HPDE6-E6E7 (cell line): ENCODE results near the gene MGAT3.
A peak's percentile ranks its signal among the peaks of the same experiment; 100 is the strongest.

ENCODE experiments used
- DNase-seq: peaks from one replicate; pipeline ENCODE4 v3.0.0; 2011; ENCODE audit warnings: missing footprints; ENCODE audit errors: extremely low spot score

MGAT3 gene

DNA sequence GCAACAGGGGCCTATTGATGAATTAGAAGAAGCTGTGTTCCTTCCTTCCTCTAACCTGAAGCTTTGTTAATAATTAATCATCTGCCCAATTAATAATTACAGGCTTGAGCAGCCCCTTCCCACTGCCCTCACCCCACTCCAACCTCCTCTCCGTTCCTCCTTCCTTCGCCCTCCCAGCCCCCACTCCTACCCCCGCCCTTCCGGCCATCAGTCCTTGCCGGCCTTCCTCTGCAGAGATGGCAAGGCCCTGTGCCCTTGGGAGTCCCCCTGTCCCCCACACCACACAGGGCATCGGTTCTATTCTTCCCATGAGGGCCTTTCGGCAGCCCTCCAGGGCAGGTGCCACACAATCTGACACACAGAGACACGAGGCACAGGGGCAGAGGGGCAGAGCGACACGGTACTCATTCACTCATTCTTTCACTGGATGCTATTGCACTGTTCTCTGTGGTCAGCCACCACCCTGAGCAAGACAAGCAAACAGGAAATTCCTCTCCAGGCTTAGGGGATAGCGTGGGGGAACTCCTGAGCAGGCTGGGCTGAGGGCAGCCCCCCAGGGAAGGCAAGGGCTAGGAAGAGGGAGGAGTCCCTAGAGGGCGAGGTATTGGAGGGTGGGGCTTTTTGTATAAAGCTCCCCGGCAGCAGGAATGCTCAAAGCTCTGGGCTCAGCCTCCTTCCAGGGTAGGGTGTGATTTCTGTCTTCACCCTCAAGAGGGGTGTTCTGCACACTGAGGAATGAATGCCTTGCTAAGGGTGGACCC, 14.7 kb downstream of the MGAT3 start:
- peak; percentile 21 for DNase-seq

DNA sequence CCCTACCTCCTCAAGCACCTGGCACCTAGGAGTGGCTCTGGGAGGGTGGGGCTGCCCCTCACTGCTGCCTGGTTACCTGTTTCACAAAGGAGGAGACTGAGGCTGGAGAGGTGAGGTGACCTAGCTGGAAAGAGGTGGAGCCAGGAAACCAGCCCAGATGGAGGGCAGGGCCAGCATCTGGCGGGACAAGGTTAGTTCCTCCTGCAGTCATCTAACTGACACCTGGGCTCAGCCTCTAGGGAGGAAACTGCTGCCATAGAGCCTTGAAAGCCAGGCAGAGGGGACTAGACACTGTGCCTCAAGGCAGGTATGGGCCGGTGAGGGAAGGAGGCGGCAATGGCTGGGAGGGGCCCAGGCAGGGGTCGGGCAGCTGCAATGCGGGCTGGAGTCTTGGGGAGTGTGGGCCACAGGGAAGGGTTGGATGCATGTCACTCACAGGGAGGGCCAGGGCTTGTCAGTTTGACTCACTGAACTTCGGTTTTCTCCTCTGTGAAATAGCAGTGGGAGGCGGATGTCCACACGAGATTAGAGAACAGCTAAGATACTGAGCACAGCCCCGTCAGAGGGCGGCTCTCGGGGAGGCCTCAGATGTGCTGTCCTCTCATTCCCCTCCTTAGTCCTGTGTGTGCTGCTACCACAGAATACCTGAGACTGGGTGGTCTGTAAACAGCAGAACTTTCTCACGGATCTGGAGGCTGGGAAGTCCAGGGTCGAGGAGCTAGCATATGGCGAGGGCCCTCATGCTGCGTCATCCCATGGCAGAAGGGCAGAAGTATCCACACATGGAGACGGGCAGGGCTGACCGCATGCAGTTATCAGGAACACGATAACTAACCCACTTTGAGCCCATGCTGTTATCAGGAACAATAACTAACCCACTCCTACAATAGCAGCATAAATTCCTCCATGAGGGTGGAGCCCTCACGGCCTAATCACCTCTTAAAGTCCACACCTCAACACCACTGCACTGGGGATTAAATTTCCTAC, 16.1 kb downstream of the MGAT3 start:
- DNase-seq: no peak

DNA sequence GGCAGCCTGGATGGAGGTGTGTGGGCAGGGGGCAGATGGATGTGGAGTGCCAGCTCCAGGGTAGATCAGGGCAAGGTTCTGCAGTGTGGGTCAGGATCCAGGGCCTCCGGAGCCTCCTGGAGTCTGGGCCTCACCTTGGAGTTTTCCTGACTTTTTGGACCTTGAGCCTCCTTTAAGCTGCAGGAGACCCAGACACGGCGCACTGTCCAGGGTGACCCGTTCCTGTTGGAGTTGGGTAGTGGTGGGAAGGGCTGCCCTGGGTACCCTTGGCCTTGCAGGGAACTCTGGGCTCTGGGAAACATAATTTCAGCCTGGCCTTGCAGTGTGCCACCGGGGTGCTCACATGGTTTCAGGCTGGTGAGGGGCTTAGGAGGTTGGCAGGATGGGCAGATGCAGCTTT, 17.0 kb downstream of the MGAT3 start:
- no peak for DNase-seq

DNA sequence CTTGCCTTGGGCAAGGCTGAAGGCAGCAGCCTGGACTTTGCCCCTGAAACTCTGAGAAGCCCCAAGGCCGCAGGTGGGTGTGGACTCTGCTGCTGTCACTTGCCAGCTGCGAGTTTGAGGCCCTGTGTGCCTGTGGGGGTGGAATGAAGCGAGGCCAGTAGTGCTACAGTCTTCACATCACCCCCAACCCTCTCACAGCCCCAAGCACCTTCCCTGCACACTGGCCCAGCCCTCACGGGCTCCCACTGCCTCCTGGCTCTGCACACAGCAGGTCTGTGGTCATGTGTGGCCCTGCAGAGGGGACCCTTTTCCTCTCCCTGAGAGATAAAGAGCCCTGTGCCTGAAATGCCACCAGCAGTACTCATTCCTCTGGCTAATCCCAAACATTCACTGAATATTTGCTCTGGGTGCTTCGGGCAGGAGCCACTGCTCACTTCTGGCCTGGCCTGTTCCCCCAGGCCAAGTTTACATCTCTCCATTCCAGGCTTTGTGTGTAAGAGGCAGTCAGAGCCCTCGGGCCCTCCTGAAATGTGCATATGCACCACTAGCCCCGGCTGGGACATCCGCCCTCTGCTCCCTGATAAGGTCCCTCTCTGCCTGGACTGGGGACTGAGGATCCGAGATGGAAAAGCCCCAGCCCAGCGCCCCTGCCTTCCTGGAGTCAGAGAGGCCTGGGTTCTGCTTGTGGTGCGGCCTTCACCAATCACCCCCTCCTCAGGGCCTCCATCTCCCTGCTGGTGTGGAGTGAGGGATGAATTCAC, 17.7 kb downstream of the MGAT3 start:
- DNase-seq: no peak

DNA sequence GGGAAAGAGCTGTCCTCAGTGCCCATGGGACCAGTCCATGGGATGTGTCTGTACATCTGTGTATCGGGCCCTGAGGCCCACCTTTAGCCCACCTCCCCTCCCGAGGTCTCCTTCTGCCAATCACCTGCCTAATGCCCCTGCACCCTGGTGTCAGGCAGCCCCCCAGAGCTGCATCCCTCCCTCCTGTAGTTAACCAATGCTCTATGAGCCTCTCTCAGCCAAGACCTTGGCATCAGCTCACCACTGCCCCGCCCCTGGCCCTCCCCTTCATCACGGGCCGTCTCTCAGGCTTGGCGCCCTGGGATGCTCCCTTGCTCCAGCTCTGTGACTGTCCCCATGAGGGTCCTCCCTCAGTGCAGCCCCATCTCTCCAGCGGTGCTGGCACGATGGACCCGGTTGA, 18.5 kb downstream of the MGAT3 start:
- DNase-seq: no peak

DNA sequence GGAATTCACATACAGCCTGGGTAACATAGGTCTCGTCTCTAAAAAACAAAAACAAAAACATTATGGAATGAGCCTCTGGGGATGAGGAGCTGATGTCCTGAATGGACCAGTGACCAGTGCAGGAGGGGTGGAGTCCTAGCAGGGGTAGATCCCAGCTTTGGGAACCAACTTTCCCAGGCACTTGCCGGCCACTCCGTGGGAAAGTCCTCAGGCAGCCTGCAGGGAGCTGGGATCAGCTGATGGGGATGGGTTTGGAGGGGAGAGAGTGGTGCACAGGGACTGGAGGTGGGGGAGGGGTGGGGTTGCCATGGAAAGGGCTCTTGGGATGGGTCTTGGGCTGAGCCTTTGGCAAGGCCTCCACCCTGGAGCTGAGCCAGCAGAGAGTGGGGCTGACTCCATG, 19.1 kb downstream of the MGAT3 start:
- DNase-seq: no peak

DNA sequence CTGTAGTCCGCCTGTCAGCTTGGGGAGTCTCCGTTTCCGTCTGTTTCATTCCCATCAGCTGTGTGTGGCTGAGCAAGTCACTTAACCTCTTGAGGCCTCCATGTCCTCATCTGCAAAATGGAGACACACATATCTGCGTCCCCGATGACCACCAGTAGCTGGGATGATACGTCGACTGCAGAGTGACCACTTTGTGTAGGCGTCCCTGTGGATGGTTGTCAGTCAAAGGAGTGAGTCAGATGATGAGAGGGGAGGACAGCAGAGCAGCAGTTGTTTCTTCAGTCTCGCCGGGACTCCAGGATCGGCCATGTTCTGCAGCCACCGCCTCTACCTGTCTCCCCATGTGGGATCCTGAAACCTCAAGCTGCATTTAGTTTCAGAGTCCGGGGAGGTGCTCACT, 19.9 kb downstream of the MGAT3 start:
- no peak for DNase-seq

DNA sequence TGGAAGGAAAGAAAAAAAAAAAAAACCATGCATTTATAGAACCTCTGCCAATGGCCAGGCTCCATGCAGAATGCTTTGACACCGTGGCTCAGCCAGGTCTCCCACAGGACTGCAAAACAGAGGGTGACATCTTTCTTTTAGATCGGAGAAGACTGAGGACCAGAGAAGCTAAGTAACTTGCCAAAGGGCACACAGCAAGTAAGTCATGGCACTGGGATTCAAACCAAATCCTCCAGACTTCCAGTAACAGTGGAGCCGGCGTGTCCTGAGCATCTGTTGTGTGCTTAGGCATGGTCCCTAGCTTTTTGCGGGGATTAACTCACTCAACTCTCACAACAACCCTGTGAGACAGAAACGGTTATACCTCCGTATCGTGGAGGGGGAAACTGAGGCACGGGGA, 20.7 kb downstream of the MGAT3 start:
- no peak for DNase-seq

DNA sequence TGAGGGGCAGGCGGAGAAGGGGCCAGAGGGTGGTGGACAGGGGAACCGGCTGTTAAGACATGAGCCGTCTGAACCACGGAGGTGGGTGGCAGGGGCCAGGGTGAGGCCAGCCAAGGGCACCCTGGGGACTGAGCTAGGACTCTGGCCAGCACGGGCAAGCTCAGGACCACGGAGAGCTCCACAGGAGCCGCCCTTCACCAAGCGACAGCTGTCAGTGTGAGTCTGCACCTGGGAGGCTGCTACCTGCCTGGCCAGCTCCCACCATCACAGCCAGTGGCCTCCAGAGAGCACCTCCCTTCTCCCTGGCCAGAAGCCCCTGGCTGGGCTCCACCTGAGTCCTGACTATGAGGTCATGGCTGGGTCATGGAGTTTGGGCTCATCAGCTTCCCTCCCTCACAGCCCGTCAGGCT, 21.6 kb downstream of the MGAT3 start:
- peak; percentile 42 for DNase-seq

DNA sequence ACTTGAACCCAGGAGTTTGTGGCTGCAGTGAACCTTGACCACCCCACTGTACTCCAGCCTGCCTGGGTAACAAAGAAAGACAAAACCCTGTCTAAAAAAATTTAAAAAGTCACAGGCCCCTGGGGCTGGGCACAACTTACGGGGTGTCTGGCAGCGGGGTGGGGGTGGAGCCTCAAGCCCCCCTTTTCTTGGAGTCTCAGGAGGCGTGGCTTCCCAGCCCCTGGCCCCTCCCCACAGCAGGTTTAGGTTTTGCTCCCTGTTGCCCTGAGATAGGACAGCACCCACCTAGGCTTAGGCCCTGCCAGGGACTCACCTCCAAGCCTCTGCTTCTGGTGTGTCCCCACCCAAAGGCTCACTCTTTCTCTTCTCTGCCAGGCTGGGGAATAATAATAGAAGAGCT, 22.4 kb downstream of the MGAT3 start:
- no peak for DNase-seq

DNA sequence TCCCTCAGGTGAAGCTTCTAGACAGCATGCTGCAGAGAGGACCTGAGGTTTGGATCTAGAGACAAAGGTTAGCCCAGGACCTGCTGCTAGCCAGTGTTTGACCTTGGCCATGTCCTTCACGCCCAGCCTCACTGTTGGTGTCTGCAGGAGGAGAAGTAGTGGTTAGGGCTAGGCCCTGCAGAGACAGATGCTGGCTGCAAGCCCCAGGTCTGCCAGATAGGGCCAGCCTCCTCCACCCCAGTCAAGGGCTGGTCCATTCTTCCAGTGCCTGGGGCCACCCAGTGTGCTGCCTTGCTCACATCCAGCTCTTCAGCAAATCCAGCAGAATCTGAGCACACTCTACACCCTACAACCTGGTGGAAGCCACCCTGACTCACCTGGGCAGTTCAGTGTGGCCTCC, 23.7 kb downstream of the MGAT3 start:
- DNase-seq: no peak

DNA sequence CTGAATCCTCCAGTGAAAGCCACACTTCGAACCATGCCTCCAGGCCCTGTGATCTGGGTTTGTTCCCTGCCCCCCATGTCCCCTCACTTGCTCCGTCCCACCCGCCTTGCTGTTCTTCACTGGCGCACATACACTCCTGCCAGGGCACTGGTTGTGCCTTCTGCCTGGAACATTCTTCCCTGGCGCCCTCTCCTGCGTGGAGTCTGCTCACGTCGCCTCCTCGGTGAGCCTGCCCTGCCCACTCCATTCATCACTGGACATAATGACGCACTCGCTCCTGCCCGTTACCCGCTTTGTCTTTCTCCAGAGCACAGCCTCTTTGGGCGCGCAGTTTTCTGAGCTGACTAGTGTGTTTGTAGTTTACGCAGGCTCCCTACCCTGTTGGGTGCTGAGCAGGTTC, 24.2 kb downstream of the MGAT3 start:
- no peak for DNase-seq

DNA sequence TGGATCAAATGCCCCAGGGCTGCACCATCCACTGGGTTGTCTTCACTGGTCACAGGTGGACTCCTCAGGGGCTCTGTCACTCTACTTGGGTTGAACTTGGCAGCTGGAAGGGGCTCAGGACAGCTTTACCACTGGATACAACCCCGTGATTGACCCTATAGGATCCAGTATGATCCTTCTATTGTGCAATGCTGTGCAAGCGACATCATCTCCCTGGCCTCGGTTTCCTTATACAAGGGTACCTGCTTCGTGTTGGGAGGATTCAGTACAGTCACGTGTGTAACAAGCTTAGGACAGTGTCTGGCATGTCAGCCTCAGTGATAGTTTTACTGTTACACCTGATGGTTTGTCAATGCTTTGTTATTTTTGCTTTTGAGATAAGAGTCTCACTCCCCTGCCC, 24.8 kb downstream of the MGAT3 start:
- no peak for DNase-seq

DNA sequence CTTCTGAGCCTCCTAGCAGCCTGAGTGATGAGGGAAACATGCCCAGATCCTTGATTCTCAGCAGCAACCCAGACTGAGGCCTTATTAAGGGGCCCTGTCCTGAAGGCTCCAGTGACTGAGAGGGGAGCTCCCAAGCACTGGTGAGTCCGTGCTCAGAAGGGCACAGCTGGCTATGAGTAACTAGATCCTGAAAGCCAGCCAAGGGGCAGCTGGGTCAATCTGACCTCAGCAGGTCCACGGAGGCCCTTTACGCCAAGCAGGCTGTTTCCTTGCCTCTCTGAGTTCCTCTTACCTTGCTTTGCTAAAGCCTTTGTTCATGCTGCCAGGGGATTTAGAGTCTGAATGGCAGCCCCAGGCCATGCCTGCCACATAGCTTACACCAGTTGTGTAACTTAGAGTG, 26.0 kb downstream of the MGAT3 start:
- no peak for DNase-seq

DNA sequence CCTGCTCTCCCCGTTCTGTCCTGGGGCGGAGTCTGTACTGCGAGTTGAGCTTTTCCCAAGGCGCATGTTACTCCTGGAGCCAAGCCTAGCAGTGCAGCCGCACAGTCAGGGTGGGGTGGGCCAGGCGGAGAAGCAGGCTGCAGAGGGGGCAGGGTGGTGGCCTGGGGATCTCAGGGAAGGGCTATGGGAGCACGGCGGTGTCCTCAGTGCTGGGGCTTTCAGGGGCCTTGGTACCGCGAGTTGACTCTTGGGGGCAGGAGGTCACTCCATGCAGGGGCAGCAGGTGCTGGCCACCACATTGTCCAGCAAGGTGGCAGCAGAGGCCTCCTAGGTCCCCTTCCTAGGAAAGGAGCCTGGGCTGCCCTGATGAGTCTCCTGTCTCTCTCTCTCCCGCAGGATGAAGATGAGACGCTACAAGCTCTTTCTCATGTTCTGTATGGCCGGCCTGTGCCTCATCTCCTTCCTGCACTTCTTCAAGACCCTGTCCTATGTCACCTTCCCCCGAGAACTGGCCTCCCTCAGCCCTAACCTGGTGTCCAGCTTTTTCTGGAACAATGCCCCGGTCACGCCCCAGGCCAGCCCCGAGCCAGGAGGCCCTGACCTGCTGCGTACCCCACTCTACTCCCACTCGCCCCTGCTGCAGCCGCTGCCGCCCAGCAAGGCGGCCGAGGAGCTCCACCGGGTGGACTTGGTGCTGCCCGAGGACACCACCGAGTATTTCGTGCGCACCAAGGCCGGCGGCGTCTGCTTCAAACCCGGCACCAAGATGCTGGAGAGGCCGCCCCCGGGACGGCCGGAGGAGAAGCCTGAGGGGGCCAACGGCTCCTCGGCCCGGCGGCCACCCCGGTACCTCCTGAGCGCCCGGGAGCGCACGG, 30.4 kb downstream of the MGAT3 start:
- no peak for DNase-seq

DNA sequence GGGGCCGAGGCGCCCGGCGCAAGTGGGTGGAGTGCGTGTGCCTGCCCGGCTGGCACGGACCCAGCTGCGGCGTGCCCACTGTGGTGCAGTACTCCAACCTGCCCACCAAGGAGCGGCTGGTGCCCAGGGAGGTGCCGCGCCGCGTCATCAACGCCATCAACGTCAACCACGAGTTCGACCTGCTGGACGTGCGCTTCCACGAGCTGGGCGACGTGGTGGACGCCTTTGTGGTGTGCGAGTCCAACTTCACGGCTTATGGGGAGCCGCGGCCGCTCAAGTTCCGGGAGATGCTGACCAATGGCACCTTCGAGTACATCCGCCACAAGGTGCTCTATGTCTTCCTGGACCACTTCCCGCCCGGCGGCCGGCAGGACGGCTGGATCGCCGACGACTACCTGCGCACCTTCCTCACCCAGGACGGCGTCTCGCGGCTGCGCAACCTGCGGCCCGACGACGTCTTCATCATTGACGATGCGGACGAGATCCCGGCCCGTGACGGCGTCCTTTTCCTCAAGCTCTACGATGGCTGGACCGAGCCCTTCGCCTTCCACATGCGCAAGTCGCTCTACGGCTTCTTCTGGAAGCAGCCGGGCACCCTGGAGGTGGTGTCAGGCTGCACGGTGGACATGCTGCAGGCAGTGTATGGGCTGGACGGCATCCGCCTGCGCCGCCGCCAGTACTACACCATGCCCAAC, 31.2 kb downstream of the MGAT3 start:
- DNase-seq: no peak

DNA sequence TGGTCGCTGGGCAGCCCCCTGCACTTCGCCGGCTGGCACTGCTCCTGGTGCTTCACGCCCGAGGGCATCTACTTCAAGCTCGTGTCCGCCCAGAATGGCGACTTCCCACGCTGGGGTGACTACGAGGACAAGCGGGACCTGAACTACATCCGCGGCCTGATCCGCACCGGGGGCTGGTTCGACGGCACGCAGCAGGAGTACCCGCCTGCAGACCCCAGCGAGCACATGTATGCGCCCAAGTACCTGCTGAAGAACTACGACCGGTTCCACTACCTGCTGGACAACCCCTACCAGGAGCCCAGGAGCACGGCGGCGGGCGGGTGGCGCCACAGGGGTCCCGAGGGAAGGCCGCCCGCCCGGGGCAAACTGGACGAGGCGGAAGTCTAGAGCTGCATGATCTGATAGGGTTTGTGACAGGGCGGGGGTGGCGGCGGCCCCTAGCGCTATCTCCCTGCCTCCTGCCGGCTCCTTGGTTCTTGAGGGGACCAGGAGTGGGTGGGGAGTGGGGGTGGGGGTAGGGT, 31.8 kb downstream of the MGAT3 start:
- no peak for DNase-seq

DNA sequence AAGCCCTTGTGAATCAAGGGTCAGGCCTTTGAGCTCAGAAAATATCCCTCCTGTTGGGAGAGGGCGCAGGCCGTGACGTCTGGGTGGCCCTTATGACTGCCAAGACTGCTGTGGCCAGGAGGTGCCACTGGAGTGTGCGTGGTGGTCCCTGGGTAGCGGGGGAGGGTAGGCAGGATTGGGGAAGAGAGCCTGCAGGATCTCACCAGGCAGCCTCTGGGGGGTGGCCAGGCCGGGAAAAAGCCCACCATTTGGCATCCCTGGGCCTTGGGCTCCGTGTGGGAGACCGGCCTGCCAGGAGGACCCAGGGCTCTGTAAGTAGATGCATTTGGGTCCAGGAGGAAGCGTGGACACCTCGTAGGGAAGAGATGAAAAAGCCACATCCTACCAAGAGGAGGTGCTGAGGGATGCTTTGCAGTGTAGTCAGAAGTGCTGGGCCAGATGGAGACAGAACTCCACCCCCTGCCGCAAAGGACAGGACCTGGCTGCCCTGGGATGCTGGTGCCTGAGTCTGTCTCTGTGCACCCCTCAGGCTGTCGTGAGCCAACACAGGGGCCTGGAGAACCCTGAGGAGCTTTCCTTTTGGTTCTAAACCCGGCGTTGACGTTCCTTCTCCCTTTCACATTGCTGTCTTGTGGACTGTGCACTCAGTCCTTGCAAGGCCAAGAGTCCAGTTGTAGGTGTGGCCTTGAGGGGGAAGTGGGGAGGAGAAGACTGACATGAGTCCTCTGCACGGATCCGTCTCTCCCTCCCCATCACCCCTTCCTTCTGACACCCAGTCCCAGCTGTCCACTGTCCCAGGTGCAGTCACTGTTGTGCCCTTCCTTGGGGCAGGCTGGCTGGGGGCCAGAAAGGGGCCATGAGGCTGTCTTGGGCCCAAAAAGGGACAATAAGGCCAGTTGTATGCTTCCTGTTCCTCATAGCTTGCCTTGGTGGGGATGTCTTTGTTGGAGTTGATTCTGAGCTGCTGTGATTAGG, 32.6 kb downstream of the MGAT3 start:
- no peak for DNase-seq

DNA sequence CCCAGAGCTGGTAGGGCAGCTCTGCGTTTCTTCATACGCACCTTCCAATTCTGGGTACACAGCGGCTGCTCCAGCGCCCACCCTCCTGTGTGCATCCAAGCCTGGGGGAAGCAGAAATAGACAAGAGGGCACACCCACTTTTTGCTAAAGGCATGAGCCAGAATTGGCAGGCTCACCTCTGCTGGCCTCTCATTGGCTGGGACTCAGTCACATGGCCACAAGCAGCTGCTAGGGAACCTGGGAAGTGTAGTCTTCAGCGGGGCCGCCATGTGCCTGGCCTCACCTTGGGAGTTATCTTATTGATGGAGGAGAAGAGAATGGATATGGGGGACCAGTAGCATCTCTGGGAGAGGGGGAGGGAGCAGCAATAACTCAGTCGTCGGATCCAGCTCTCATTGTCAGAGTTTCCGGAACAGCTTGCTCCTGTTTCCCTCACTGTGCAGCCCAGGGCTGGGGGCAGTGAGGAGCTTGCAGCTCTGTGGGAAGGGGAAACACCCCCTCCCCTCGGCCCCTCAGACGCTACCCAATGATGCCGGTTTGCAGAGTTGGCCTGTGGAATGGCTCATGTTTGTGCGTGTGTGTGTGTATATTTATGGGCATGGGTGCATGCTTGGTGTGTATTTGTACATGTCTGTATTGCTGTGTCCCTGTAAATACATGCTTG, 33.5 kb downstream of the MGAT3 start:
- peak; percentile 82 for DNase-seq
